Body of pancreas (tissue), 4 donors: ENCODE measurements around the gene ROBO2.

Experiments used
- CTCF ChIP-seq, 7 experiments: fragments of 450-650 bp in 4 of 7; fragments of 200-600 bp in 3 of 7; sonication (generic) in 3 of 7; IDR thresholded peaks; one replicate each; pipeline ENCODE4 v1.5.1; 2016 to 2019; ENCODE audit warnings: antibody characterized with exemption in 7 of 7
- POLR2A ChIP-seq, 3 donors: fragments of 450-650 bp; IDR thresholded peaks; one replicate each; pipeline ENCODE4 v1.6.1; 2016; ENCODE audit warnings: antibody characterized with exemption in 3 of 3, mild to moderate bottlenecking in 2 of 3

- TF ChIP-seq CTCF (IDR thresholded peaks at IDR 0.05) (no peak), POLR2A (IDR thresholded peaks at IDR 0.05) (no peak)
Observed at GRCh38 chr3:77464111-77464688, 424.3 kb downstream of the ROBO2 start.
